H1 (cell line): ENCODE results near the gene PPIG.
"Not testable (repeated sequence)": the region's sequence is repeated elsewhere in the genome, so short reads cannot be mapped to it uniquely, and the experiment has no call there.

ENCODE experiments used
- BRCA1 ChIP-seq: IDR thresholded peaks from 2 replicates; pipeline ENCODE4 v1.6.1; 2012; ENCODE audit warnings: low read depth, low read length, improper control_type of control experiment
- CBX5 ChIP-seq: fragments of 300-800, 300-1000 bp; sonication (generic); IDR thresholded peaks from 2 replicates; pipeline ENCODE4 v1.7.1; 2016; ENCODE audit warnings: antibody characterized with exemption, low read length, low read depth
- E2F6 ChIP-seq: IDR thresholded peaks from 2 replicates; pipeline ENCODE4 v1.6.1; 2012; ENCODE audit warnings: inconsistent platforms
- FOSL1 ChIP-seq: IDR thresholded peaks from 2 replicates; pipeline ENCODE4 v1.6.1; 2011; ENCODE audit warnings: mild to moderate bottlenecking, low read depth, low read length, moderate library complexity; ENCODE audit not compliant: insufficient read depth
- KDM1A ChIP-seq: fragments of 200-600, 300-600 bp; sonication (generic); IDR thresholded peaks from 2 replicates; pipeline ENCODE4 v1.7.1; 2016; ENCODE audit warnings: mild to moderate bottlenecking, low read length, borderline replicate concordance
- RAD21 ChIP-seq, 2 experiments: IDR thresholded peaks in 1 of 2; conservative IDR thresholded peaks in 1 of 2; 2 replicates each; pipeline ENCODE4 v1.6.1; 2011; ENCODE audit warnings: low read depth in 2 of 2, low read length in 2 of 2, improper control_type of control experiment in 1 of 2, inconsistent platforms in 1 of 2, mild to moderate bottlenecking in 1 of 2, moderate library complexity in 1 of 2
- RBBP5 ChIP-seq: IDR thresholded peaks from 2 replicates; pipeline ENCODE4 v1.7.1; 2012; ENCODE audit warnings: low read depth, mild to moderate bottlenecking, inconsistent platforms, low read length, moderate library complexity, borderline replicate concordance
- SP1 ChIP-seq: IDR thresholded peaks from 2 replicates; pipeline ENCODE4 v1.6.1; 2011; ENCODE audit warnings: low read depth, low read length
- SP2 ChIP-seq: IDR thresholded peaks from 2 replicates; pipeline ENCODE4 v1.6.1; 2012; ENCODE audit warnings: mild to moderate bottlenecking, low read length, inconsistent platforms
- TAF1 ChIP-seq: IDR thresholded peaks from 2 replicates; pipeline ENCODE4 v1.6.1; 2011; ENCODE audit warnings: mild to moderate bottlenecking, low read depth, low read length
- ZNF274 ChIP-seq: IDR thresholded peaks from 2 replicates; pipeline ENCODE4 v1.7.0; 2012; ENCODE audit warnings: low read length, borderline replicate concordance; ENCODE audit errors: extremely low read depth
- TF ChIP-seq, protein P1 (sequence below), 3 experiments: IDR thresholded peaks; 1 replicate in 2 of 3; 2 replicates in 1 of 3; pipeline versions ENCODE4 v1.5.1 to v1.6.1; 2011; ENCODE audit warnings: low read length in 3 of 3, mild to moderate bottlenecking in 3 of 3, inconsistent platforms in 2 of 3, low read depth in 1 of 3, moderate library complexity in 1 of 3; ENCODE audit not compliant: insufficient read depth in 1 of 3; ENCODE audit errors: control extremely low read depth in 1 of 3
- TF ChIP-seq, protein P2 (sequence below): IDR thresholded peaks from 2 replicates; pipeline ENCODE4 v1.6.1; 2011; ENCODE audit warnings: low read depth, mild to moderate bottlenecking, low read length; ENCODE audit not compliant: insufficient read depth

DNA sequence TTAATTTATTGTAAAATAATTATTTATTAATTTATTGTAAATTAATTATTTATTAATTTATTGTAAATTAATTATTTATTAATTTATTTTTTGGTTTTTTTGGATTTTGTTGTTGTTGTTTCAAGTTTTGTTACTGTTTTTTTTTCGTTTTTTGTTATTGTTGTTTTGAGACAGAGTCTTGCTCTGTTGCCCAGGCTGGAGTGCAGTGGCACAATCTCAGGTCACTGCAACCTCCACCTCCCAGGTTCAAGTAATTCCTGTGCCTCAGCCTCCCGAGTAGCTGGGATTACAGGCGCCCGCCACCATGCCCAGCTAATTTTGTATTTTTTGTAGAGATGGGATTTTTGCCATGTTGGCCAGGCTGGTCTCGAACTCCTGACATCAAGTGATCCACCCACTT, 22.1 kb upstream of the PPIG start:
- TF ChIP-seq, protein P1, sequence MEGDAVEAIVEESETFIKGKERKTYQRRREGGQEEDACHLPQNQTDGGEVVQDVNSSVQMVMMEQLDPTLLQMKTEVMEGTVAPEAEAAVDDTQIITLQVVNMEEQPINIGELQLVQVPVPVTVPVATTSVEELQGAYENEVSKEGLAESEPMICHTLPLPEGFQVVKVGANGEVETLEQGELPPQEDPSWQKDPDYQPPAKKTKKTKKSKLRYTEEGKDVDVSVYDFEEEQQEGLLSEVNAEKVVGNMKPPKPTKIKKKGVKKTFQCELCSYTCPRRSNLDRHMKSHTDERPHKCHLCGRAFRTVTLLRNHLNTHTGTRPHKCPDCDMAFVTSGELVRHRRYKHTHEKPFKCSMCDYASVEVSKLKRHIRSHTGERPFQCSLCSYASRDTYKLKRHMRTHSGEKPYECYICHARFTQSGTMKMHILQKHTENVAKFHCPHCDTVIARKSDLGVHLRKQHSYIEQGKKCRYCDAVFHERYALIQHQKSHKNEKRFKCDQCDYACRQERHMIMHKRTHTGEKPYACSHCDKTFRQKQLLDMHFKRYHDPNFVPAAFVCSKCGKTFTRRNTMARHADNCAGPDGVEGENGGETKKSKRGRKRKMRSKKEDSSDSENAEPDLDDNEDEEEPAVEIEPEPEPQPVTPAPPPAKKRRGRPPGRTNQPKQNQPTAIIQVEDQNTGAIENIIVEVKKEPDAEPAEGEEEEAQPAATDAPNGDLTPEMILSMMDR (IDR thresholded peaks at IDR 0.05; ENCODE audit: control extremely low read depth in 1 of 3, insufficient read depth in 1 of 3, low read depth in 1 of 3, low read length in 3 of 3), result not testable (repeated sequence)
- TF ChIP-seq KDM1A; RAD21 (IDR thresholded peaks at IDR 0.05 in 1 of 2, conservative IDR thresholded peaks at IDR 0.05 in 1 of 2; ENCODE audit: low read depth in 2 of 2, low read length in 2 of 2); TAF1; RBBP5; E2F6; SP1; BRCA1; ZNF274; CBX5; SP2; FOSL1: not testable (repeated sequence)
- TF ChIP-seq, protein P2, sequence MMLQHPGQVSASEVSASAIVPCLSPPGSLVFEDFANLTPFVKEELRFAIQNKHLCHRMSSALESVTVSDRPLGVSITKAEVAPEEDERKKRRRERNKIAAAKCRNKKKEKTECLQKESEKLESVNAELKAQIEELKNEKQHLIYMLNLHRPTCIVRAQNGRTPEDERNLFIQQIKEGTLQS, result not testable (repeated sequence)
